HCT116 (cell line): Measurements from ENCODE around the gene STAM.

ENCODE experiments used
- CTCF ChIP-seq, 3 experiments: fragments of 200-600 bp in 1 of 3; sonication (generic) in 1 of 3; IDR thresholded peaks in 2 of 3; conservative IDR thresholded peaks in 1 of 3; 2 replicates each; pipeline ENCODE4 v1.5.1; 2012 to 2017; ENCODE audit warnings: low read depth in 2 of 3, low read length in 2 of 3, antibody characterized with exemption in 1 of 3, borderline replicate concordance in 1 of 3, control low read depth in 1 of 3, mild to moderate bottlenecking in 1 of 3, mixed read lengths in 1 of 3, mixed run types in 1 of 3, moderate library complexity in 1 of 3; ENCODE audit not compliant: insufficient read depth in 1 of 3
- EGR1 ChIP-seq: IDR thresholded peaks from 2 replicates; pipeline ENCODE4 v1.6.1; 2012; ENCODE audit warnings: low read depth
- EZH2 ChIP-seq: fragments of 200-600 bp; sonication (generic); IDR thresholded peaks from 2 replicates; pipeline ENCODE4 v1.6.1; 2017; ENCODE audit warnings: antibody characterized with exemption, mixed run types
- EZH2phosphoT487 ChIP-seq: fragments of 200-600 bp; IDR thresholded peaks from 2 replicates; pipeline ENCODE4 v1.6.1; 2018; ENCODE audit warnings: antibody characterized with exemption, borderline replicate concordance
- POLR2AphosphoS5 ChIP-seq: IDR thresholded peaks from 2 replicates; pipeline ENCODE4 v1.6.1; 2011; ENCODE audit warnings: mild to moderate bottlenecking, low read depth, low read length, moderate library complexity
- RAD21 ChIP-seq: IDR thresholded peaks from 2 replicates; pipeline ENCODE4 v1.6.1; 2012; ENCODE audit warnings: low read depth, mild to moderate bottlenecking
- SRF ChIP-seq: IDR thresholded peaks from 2 replicates; pipeline ENCODE4 v1.6.1; 2012; ENCODE audit warnings: low read depth
- YY1 ChIP-seq: IDR thresholded peaks from 2 replicates; pipeline ENCODE4 v1.6.1; 2011; ENCODE audit warnings: low read length, low read depth, moderate library complexity, mild to moderate bottlenecking; ENCODE audit not compliant: insufficient replicate concordance; ENCODE audit errors: extremely low read depth
- TF ChIP-seq, protein P1 (sequence below): IDR thresholded peaks from 2 replicates; pipeline ENCODE4 v1.6.1; 2012; ENCODE audit warnings: low read depth

GRCh38 chr10:17713758-17714157 lies 69.8 kb downstream of the STAM start:
- TF ChIP-seq CTCF (IDR thresholded peaks at IDR 0.05 in 2 of 3, conservative IDR thresholded peaks at IDR 0.05 in 1 of 3; ENCODE audit: borderline replicate concordance in 1 of 3, insufficient read depth in 1 of 3, low read depth in 2 of 3, low read length in 2 of 3) (no peak), EGR1 (no peak), EZH2 (no peak), POLR2AphosphoS5 (no peak), SRF (no peak), EZH2phosphoT487 (no peak), YY1 (no peak), RAD21 (no peak)
- TF ChIP-seq, protein P1, sequence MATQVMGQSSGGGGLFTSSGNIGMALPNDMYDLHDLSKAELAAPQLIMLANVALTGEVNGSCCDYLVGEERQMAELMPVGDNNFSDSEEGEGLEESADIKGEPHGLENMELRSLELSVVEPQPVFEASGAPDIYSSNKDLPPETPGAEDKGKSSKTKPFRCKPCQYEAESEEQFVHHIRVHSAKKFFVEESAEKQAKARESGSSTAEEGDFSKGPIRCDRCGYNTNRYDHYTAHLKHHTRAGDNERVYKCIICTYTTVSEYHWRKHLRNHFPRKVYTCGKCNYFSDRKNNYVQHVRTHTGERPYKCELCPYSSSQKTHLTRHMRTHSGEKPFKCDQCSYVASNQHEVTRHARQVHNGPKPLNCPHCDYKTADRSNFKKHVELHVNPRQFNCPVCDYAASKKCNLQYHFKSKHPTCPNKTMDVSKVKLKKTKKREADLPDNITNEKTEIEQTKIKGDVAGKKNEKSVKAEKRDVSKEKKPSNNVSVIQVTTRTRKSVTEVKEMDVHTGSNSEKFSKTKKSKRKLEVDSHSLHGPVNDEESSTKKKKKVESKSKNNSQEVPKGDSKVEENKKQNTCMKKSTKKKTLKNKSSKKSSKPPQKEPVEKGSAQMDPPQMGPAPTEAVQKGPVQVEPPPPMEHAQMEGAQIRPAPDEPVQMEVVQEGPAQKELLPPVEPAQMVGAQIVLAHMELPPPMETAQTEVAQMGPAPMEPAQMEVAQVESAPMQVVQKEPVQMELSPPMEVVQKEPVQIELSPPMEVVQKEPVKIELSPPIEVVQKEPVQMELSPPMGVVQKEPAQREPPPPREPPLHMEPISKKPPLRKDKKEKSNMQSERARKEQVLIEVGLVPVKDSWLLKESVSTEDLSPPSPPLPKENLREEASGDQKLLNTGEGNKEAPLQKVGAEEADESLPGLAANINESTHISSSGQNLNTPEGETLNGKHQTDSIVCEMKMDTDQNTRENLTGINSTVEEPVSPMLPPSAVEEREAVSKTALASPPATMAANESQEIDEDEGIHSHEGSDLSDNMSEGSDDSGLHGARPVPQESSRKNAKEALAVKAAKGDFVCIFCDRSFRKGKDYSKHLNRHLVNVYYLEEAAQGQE = no peak
